ENCODE results near the gene ENOX1.

Gene ENOX1

DNA sequence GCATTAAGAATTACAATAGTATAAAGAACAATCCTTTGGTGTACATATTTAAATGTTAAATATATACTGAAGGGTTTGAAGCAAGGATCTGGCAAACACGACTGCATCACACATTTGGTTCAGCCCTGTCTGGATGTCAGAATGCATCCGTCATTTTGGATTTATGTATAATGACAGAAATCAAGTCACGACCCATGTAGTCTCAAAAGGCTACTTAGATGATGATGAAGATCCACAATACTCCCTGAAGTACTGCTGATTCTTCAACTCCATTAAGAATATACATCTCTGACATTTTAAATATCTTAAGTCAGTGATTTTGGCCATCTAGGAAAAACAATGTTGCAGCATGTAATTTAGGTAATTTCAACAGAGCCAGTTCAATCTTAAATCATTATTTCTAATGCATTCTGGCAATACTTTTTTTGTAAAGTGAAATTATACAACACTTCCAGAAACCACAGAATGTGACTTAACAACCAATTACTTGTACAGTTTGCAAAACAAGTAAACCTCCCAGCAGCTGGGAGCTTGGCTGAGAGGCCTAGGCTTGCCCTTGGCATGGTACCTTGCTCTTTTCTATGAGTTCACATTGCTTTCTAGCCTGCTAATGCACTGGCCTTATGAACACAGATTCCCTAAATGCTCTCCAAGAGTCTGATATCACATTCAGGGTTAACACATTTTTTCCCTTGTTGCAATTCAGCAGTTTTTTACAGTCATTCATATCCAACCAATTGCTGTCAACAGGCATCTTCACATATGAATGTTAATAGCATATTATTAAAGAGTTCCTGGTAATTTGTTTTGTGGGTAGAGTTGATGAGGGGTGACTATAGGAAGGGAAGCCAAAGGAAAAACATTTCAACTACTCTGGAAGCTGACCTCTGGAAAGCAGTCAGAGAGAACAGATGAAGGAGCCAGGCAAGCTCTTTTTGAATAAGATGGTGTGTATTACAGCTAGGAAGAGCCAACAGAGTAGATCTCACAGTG, 175.2 kb downstream of the ENOX1 start:
- no peaks in the 10 kb centered on the region for H3K36me3 Mint-ChIP-seq (ENCODE audit: low read depth)
- no peak overlapping the region for H3K4me3 Mint-ChIP-seq
- H3K27ac Mint-ChIP-seq = peak overlapping the region in 2 of 3 experiments; percentile 24 to 44
- no peaks in the 10 kb centered on the region for H3K27me3 Mint-ChIP-seq (ENCODE audit: low read depth)
- peaks cover 8% of the 10 kb centered on the region for H3K4me1 Mint-ChIP-seq
- H3K9me3 Mint-ChIP-seq = no peaks in the 10 kb centered on the region
- TF ChIP-seq, protein P1, sequence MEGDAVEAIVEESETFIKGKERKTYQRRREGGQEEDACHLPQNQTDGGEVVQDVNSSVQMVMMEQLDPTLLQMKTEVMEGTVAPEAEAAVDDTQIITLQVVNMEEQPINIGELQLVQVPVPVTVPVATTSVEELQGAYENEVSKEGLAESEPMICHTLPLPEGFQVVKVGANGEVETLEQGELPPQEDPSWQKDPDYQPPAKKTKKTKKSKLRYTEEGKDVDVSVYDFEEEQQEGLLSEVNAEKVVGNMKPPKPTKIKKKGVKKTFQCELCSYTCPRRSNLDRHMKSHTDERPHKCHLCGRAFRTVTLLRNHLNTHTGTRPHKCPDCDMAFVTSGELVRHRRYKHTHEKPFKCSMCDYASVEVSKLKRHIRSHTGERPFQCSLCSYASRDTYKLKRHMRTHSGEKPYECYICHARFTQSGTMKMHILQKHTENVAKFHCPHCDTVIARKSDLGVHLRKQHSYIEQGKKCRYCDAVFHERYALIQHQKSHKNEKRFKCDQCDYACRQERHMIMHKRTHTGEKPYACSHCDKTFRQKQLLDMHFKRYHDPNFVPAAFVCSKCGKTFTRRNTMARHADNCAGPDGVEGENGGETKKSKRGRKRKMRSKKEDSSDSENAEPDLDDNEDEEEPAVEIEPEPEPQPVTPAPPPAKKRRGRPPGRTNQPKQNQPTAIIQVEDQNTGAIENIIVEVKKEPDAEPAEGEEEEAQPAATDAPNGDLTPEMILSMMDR (IDR thresholded peaks at IDR 0.05; ENCODE audit: unreplicated experiment in 3 of 3) = no peak

DNA sequence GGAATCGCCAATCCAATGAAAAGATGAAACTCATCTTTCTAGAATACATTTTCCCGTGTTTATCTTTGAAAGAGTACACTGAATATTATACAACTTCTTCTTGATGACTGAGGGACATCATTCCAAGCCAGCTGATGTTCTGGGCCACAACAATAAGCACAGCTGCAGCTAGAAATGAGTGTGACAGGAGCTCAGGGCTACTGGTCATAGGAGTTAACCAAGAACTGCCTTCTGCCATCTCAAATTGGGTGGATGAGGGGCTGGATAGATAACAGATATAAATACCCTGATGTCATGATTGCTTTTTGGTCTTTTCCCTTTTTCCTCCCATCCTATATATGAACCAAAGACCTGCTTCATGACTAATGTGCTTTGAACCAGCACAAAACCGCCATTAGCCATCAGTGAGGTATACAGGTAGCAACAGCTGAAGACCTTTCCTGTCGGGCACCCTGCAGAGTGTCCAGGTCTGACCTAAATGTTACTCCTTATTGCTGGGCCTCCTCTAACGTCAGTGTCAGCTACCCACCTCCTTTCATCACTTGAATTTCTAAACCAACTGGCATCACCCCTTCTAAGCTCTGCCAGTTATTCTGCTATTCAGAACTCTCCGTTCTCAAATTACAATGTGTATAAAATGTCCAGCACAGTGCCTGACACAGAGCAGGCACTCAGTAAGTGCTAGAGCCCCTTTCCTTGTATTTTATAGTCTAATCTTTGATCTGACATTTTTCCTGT, 178.2 kb downstream of the ENOX1 start:
- no peaks in the 10 kb centered on the region for H3K27me3 Mint-ChIP-seq (ENCODE audit: low read depth)
- peaks cover 8% of the 10 kb centered on the region for H3K4me1 Mint-ChIP-seq
- H3K36me3 Mint-ChIP-seq (ENCODE audit: low read depth) = peaks cover 5% of the 10 kb centered on the region
- H3K9me3 Mint-ChIP-seq = peaks cover 21% of the 10 kb centered on the region
- H3K4me3 Mint-ChIP-seq = no peak overlapping the region
- TF ChIP-seq, protein P1 (IDR thresholded peaks at IDR 0.05; ENCODE audit: unreplicated experiment in 3 of 3) = no peak
- no peak overlapping the region for H3K27ac Mint-ChIP-seq

DNA sequence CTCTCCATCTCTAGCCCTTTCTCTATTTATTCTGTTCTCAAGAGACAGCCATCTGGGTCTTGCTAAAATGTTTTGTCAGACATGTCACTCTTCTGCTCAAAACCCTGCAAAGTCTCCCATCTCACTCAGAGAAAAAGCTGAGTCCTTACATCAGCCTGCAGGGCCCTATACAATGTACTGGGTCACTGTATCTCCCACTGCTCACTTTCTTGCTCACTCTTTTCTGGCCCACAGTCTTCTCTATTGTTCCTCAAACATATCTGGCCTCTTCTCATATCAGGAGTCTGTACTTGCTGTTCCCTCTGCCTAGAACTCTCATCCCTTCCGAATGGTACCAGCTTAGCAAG, 189.2 kb downstream of the ENOX1 start:
- TF ChIP-seq, protein P1 (IDR thresholded peaks at IDR 0.05; ENCODE audit: unreplicated experiment in 3 of 3) = no peak
- Mint-ChIP-seq H3K4me3 (no peak overlapping the region), H3K36me3 (ENCODE audit: low read depth) (no peaks in the 10 kb centered on the region), H3K27ac (no peak overlapping the region), H3K4me1 (no peaks in the 10 kb centered on the region), H3K9me3 (no peaks in the 10 kb centered on the region), H3K27me3 (ENCODE audit: low read depth) (peaks cover 18% of the 10 kb centered on the region)

DNA sequence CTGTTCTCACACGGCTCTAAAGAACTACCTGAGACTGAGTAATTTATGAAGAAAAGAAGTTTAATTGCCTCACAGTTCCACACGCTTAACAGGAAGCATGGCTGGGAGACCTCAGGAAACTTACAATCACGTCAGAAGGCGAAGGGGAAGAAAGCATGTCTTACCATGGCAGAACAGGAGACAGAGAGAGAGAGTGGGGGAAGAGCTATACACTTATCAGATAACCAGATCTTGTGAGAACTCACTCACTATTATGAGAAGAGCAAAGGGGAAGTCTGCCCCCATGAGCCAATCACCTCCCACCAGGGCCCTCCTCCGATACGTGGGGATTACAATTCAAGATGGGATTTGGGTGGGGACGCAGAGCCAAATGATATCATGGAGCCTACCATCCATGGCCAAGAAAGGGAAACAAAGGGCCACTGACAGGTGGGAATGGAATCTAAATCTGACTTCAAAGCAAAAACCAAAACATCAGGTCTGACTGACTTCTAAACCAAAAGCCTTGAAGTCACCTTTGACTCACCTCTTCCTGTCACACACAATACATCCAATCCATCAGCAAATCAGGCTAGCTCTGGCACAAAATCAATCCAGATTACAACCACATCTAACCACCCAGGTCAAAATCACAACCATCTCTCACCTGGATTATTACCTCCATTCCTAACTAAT, 189.7 kb downstream of the ENOX1 start:
- H3K27me3 Mint-ChIP-seq (ENCODE audit: low read depth) = peaks cover 18% of the 10 kb centered on the region
- H3K4me3 Mint-ChIP-seq = no peak overlapping the region
- no peaks in the 10 kb centered on the region for H3K36me3 Mint-ChIP-seq (ENCODE audit: low read depth)
- no peak overlapping the region for H3K27ac Mint-ChIP-seq
- H3K9me3 Mint-ChIP-seq = no peaks in the 10 kb centered on the region
- no peaks in the 10 kb centered on the region for H3K4me1 Mint-ChIP-seq
- TF ChIP-seq, protein P1 (IDR thresholded peaks at IDR 0.05; ENCODE audit: unreplicated experiment in 3 of 3) = no peak

DNA sequence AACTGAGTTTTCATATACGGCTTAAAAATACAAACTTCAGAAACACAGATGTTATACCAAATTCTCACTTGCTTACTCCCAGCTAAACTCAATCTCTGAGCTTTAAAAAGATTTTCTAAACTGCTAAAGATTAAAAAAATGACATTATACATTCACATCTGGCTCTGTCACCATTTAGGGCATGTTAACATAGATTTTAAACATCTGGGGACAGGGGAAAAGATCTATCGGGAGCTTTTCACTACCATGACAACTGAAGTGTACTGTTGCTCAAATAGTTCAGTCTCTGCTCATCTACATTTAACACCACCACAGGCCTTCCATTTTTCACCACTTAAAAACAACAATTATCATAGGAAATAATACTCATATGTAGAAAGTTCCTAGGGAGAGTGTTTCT, 190.8 kb downstream of the ENOX1 start:
- TF ChIP-seq, protein P1 (IDR thresholded peaks at IDR 0.05; ENCODE audit: unreplicated experiment in 3 of 3) = no peak
- Mint-ChIP-seq H3K4me3 (no peak overlapping the region), H3K4me1 (no peaks in the 10 kb centered on the region), H3K27me3 (ENCODE audit: low read depth) (peaks cover 18% of the 10 kb centered on the region), H3K36me3 (ENCODE audit: low read depth) (no peaks in the 10 kb centered on the region), H3K9me3 (no peaks in the 10 kb centered on the region), H3K27ac (no peak overlapping the region)
